DOHH2 (cell line): ENCODE data around the gene DONSON.

Experiments used
- H3F3A ChIP-seq: fragments of 200-600 bp; sonication (generic), shearing (Covaris generic); 2 replicates; pipeline ENCODE4 v1.6.0; 2016; ENCODE audit warnings: antibody characterized with exemption, mild to moderate bottlenecking; ENCODE audit not compliant: control insufficient read depth, insufficient read depth
- H3K27ac ChIP-seq: fragments of 200-600 bp; sonication (generic); 2 replicates; pipeline ENCODE4 v1.5.1; 2014; ENCODE audit warnings: low read depth, mild to moderate bottlenecking, low read length, moderate library complexity
- H3K27me3 ChIP-seq: fragments of 200-600 bp; sonication (generic); 2 replicates; pipeline ENCODE4 v1.6.1; 2014; ENCODE audit warnings: mild to moderate bottlenecking, low read length, mixed read lengths; ENCODE audit not compliant: control insufficient read depth
- H3K36me3 ChIP-seq: fragments of 200-600 bp; sonication (generic); 2 replicates; pipeline ENCODE4 v1.6.1; 2014; ENCODE audit warnings: mild to moderate bottlenecking, low read length, moderate library complexity, mixed read lengths; ENCODE audit not compliant: control insufficient read depth
- H3K4me1 ChIP-seq: fragments of 200-600 bp; sonication (generic); 2 replicates; pipeline ENCODE4 v1.6.1; 2014; ENCODE audit warnings: mild to moderate bottlenecking, low read length, mixed read lengths; ENCODE audit not compliant: control insufficient read depth
- H3K4me2 ChIP-seq: fragments of 200-600 bp; sonication (generic); 2 replicates; pipeline ENCODE4 v1.6.0; 2014; ENCODE audit warnings: mild to moderate bottlenecking, low read length, moderate library complexity
- H3K4me3 ChIP-seq: fragments of 200-600 bp; sonication (generic); 2 replicates; pipeline ENCODE4 v1.5.1; 2014; ENCODE audit warnings: mild to moderate bottlenecking, low read length, mixed read lengths
- H3K79me2 ChIP-seq: fragments of 200-600 bp; sonication (generic); 2 replicates; pipeline ENCODE4 v1.6.1; 2014; ENCODE audit warnings: mild to moderate bottlenecking, low read length, mixed read lengths; ENCODE audit not compliant: control insufficient read depth
- H3K9me2 ChIP-seq: fragments of 200-600 bp; sonication (generic); replicated peaks from 2 replicates; pipeline ENCODE4 v1.6.1; 2014; ENCODE audit warnings: mild to moderate bottlenecking, low read length, mixed read lengths; ENCODE audit not compliant: control insufficient read depth
- H3K9me3 ChIP-seq: fragments of 200-600 bp; sonication (generic); 2 replicates; pipeline ENCODE4 v1.6.1; 2014; ENCODE audit warnings: antibody characterized with exemption, low read length, mixed read lengths; ENCODE audit not compliant: control insufficient read depth, insufficient read depth
- H4K20me1 ChIP-seq: fragments of 200-600 bp; sonication (generic); 2 replicates; pipeline ENCODE4 v1.6.0; 2014; ENCODE audit warnings: low read depth, mild to moderate bottlenecking, antibody characterized with exemption, low read length, moderate library complexity; ENCODE audit not compliant: control insufficient read depth, insufficient read depth
- CTCF ChIP-seq: fragments of 200-600 bp; sonication (generic); IDR thresholded peaks from one replicate; pipeline ENCODE4 v1.5.1; 2014; ENCODE audit warnings: antibody characterized with exemption, mild to moderate bottlenecking, low read depth, low read length; ENCODE audit not compliant: poor library complexity, severe bottlenecking
- EZH2phosphoT487 ChIP-seq: fragments of 200-600 bp; sonication (generic); IDR thresholded peaks from 2 replicates; pipeline ENCODE4 v1.6.1; 2017; ENCODE audit warnings: borderline replicate concordance, mild to moderate bottlenecking, antibody characterized with exemption, low read length, moderate library complexity, mixed read lengths

DONSON gene

GRCh38 chr21:33611006-33611744 lies 22.7 kb upstream of the DONSON start:
- Histone ChIP-seq H3K79me2 (no peaks in the 10 kb centered on the region), H3K36me3 (peaks cover 5% of the 10 kb centered on the region), H3F3A (no peaks in the 10 kb centered on the region; the same call in 1 of the 2 replicates), H3K4me3 (no peak overlapping the region), H3K4me2 (no peak overlapping the region), H3K4me1 (0 out of 2 replicates have a peak, but pooled peaks cover 3% of the 10 kb centered on the region), H3K27ac (no peak overlapping the region), H3K9me2 (no peaks in the 10 kb centered on the region), H3K27me3 (no peaks in the 10 kb centered on the region), H3K9me3 (no peaks in the 10 kb centered on the region), H4K20me1 (no peaks in the 10 kb centered on the region)
- TF ChIP-seq CTCF (no peak), EZH2phosphoT487 (no peak)

- Histone ChIP-seq H3K79me2 (no peaks in the 10 kb centered on the region), H3F3A (no peaks in the 10 kb centered on the region; the same call in 1 of the 2 replicates), H3K4me3 (no peak overlapping the region), H3K9me2 (no peaks in the 10 kb centered on the region), H3K27ac (no peak overlapping the region), H3K9me3 (no peaks in the 10 kb centered on the region), H3K36me3 (peaks cover 5% of the 10 kb centered on the region), H4K20me1 (no peaks in the 10 kb centered on the region), H3K4me1 (0 out of 2 replicates have a peak, but pooled peaks cover 3% of the 10 kb centered on the region), H3K27me3 (no peaks in the 10 kb centered on the region), H3K4me2 (no peak overlapping the region)
- TF ChIP-seq EZH2phosphoT487, result no peak
- TF ChIP-seq CTCF, result no peak
Measured at GRCh38 chr21:33608559-33608958, 20.1 kb upstream of the DONSON start.

GRCh38 chr21:33598051-33598450 lies 9.6 kb upstream of the DONSON start:
- TF ChIP-seq EZH2phosphoT487 (no peak), CTCF (no peak)
- no peaks in the 10 kb centered on the region for H3K79me2 ChIP-seq
- H3K36me3 ChIP-seq, result peaks cover 25% of the 10 kb centered on the region

More at GRCh38 chr21:33598051-33598450, 9.6 kb upstream of the DONSON start:
- Histone ChIP-seq H3K27ac (no peak overlapping the region), H3K27me3 (no peaks in the 10 kb centered on the region), H3K9me2 (no peaks in the 10 kb centered on the region), H4K20me1 (no peaks in the 10 kb centered on the region), H3F3A (peaks cover 9% of the 10 kb centered on the region; the same call in 1 of the 2 replicates), H3K4me1 (no peaks in the 10 kb centered on the region), H3K4me3 (no peak overlapping the region), H3K4me2 (no peak overlapping the region), H3K9me3 (no peaks in the 10 kb centered on the region)
